ENCODE measurements around the gene XAB2.

The XAB2 gene

GRCh38 chr19:7629347-7630054 is at the start of gene XAB2, which contains the start of gene PET100:
Gene XAB2, minus strand, starts transcription at chr19:7629545. Its CDS starts 18 bp downstream, at chr19:7629527.
Gene PET100, plus strand, starts transcription at chr19:7629793. Its CDS starts 41 bp downstream, at chr19:7629834.
- DNase-seq (ENCODE audit: low read depth in 2 of 2, low spot score in 1 of 2), result peak; percentile 88 to 93

- DNase-seq (ENCODE audit: low read depth in 2 of 2, low spot score in 1 of 2), result no peak
Measured at GRCh38 chr19:7677669-7678311, 48.4 kb upstream of the XAB2 start.

GRCh38 chr19:7676854-7677253 is 47.5 kb upstream of the XAB2 start, which contains the start of gene MCEMP1:
Gene MCEMP1, plus strand, starts transcription at chr19:7677090. Its CDS starts 31 bp downstream, at chr19:7677121.
- DNase-seq (ENCODE audit: low read depth in 2 of 2, low spot score in 1 of 2), result no peak

GRCh38 chr19:7676376-7676775 is 47.0 kb upstream of the XAB2 start:
- DNase-seq (ENCODE audit: low read depth in 2 of 2, low spot score in 1 of 2), result no peak

GRCh38 chr19:7674010-7675005 is 45.0 kb upstream of the XAB2 start:
- DNase-seq (ENCODE audit: low read depth in 2 of 2, low spot score in 1 of 2), result no peak

GRCh38 chr19:7672522-7672921 is 43.2 kb upstream of the XAB2 start:
- no peak for DNase-seq (ENCODE audit: low read depth in 2 of 2, low spot score in 1 of 2)

GRCh38 chr19:7670790-7671189 is 41.4 kb upstream of the XAB2 start:
- no peak for DNase-seq (ENCODE audit: low read depth in 2 of 2, low spot score in 1 of 2)

GRCh38 chr19:7670150-7670783 is 40.9 kb upstream of the XAB2 start:
- DNase-seq (ENCODE audit: low read depth in 2 of 2, low spot score in 1 of 2), result no peak

- DNase-seq (ENCODE audit: low read depth in 2 of 2, low spot score in 1 of 2), result no peak
Measured at GRCh38 chr19:7669641-7670040, 40.3 kb upstream of the XAB2 start.

- DNase-seq (ENCODE audit: low read depth in 2 of 2, low spot score in 1 of 2), result no peak
Measured at GRCh38 chr19:7668842-7669241, 39.5 kb upstream of the XAB2 start, which contains the start of gene RETN. Gene RETN, plus strand, starts transcription at chr19:7669049. Its CDS starts 278 bp downstream, at chr19:7669327.

GRCh38 chr19:7665076-7665475 is 35.7 kb upstream of the XAB2 start:
- DNase-seq (ENCODE audit: low read depth in 2 of 2, low spot score in 1 of 2), result no peak

- DNase-seq (ENCODE audit: low read depth in 2 of 2, low spot score in 1 of 2), result no peak
Measured at GRCh38 chr19:7663706-7664105, 34.4 kb upstream of the XAB2 start.

- DNase-seq (ENCODE audit: low read depth in 2 of 2, low spot score in 1 of 2), result no peak
Measured at GRCh38 chr19:7662657-7663056, 33.3 kb upstream of the XAB2 start.

- DNase-seq (ENCODE audit: low read depth in 2 of 2, low spot score in 1 of 2), result no peak
Measured at GRCh38 chr19:7661744-7662538, 32.6 kb upstream of the XAB2 start.

- DNase-seq (ENCODE audit: low read depth in 2 of 2, low spot score in 1 of 2), result no peak
Measured at GRCh38 chr19:7658219-7658686, 28.9 kb upstream of the XAB2 start.

GRCh38 chr19:7657131-7657751 is 27.9 kb upstream of the XAB2 start:
- DNase-seq (ENCODE audit: low read depth in 2 of 2, low spot score in 1 of 2), result no peak

- no peak for DNase-seq (ENCODE audit: low read depth in 2 of 2, low spot score in 1 of 2)
Measured at GRCh38 chr19:7655581-7655980, 26.2 kb upstream of the XAB2 start.

- no peak for DNase-seq (ENCODE audit: low read depth in 2 of 2, low spot score in 1 of 2)
Measured at GRCh38 chr19:7654401-7654800, 25.1 kb upstream of the XAB2 start.

- DNase-seq (ENCODE audit: low read depth in 2 of 2, low spot score in 1 of 2), result peak; percentile 75 to 76
Measured at GRCh38 chr19:7652061-7652641, 22.8 kb upstream of the XAB2 start.
